LHCN-M2 (cell line): ENCODE data around the gene KRT79. TPM values are rescaled to one million over a fixed set of nuclear protein-coding genes. Genes with fewer than 3 reads are reported as not detected.

Experiments
- DNase-seq: peaks from one replicate; pipeline ENCODE4 v3.0.0-alpha.2; 2012; ENCODE audit warnings: low read depth
- total RNA-seq: library from RNA; depleted of rRNA; stranded (reverse); fragments of >200 nt; gene quantifications from 2 replicates; pipeline ENCODE4 v1.2.3, GENCODE V29; 2014

The KRT79 gene
- total RNA-seq, 1 experiment from 2014 or later = not detected

GRCh38 chr12:52819731-52820510 lies 14.2 kb downstream of the KRT79 start:
- DNase-seq = no peak

GRCh38 chr12:52818887-52819420 lies 15.2 kb downstream of the KRT79 start:
- no peak for DNase-seq

- no peak for DNase-seq
Measured at GRCh38 chr12:52818388-52818787, 15.7 kb downstream of the KRT79 start.

DNA sequence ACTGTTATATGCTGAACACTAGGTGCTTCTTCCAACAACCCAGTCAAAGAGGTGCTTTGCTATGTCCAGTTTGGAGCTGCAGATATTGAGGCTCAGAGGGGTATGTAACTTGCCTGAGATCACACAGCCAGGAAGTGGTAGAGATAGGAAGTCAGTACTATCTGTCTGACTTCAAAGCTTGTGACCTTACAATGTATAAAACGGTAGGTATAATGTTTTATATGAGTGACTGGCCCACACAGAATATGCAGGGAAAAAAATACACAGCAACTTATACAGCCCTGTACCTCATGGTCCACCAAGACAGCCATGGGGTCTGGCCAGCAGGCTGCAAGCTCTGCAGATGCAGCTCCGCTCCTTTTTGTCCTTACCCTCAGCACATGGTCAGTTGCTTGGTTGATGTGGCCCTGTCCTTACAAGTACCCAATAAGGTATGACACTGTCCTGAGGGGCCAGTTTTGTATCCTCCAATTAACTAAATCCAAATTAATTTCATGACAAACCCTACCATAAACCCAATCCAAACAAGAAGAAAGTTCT lies 16.3 kb downstream of the KRT79 start:
- DNase-seq = no peak

- no peak for DNase-seq
Measured at GRCh38 chr12:52817003-52817698, 17.0 kb downstream of the KRT79 start.

GRCh38 chr12:52815676-52816588 lies 18.2 kb downstream of the KRT79 start:
- DNase-seq = no peak

- DNase-seq = no peak
Measured at GRCh38 chr12:52815161-52815560, 18.9 kb downstream of the KRT79 start.

GRCh38 chr12:52814710-52815155 lies 19.4 kb downstream of the KRT79 start:
- no peak for DNase-seq

DNA sequence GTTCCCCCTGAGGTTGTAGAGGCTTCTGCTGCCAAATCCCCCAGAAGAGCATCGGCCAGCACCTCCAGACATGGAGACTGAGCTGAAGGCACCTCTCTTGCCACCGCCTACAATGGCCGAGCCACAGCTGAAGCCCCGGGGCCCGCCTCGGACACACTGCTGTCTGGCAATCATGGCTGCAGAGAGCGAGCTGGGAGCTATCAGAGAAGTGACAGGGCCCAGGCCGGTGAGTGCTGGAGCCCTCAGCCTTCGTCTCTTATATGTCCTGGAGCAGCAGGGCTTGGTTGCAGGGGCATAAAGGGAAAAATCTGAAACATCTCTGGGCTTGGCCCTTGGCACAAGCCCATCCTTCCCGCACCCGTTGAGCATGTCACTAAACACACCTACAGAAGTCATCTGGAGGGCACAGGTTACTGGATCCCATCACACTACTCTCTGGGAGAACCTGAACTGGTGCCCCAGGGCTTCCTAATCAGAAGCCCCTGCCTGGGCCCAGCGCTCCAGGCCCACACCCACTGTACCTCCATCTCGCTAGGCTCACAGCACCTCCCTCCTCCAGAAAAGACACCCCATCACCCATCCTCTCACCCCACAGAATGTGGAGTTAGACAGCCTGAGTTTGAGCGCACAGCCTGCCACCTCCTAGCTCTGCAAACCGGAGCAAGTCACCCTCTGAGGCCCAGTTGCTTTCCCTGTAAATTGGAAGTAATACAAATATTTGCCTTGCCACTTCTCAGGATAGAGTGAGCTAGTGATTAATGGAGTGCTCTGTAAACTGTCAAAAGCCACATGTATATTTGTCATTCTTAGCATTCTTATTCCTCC lies 20.0 kb downstream of the KRT79 start, which contains the start of gene KRT4:
TSS of gene KRT4 (minus strand) at position 232 of the 825 bp plus-strand sequence. CDS start at position 174, 58 bp downstream.
- no peak for DNase-seq

DNA sequence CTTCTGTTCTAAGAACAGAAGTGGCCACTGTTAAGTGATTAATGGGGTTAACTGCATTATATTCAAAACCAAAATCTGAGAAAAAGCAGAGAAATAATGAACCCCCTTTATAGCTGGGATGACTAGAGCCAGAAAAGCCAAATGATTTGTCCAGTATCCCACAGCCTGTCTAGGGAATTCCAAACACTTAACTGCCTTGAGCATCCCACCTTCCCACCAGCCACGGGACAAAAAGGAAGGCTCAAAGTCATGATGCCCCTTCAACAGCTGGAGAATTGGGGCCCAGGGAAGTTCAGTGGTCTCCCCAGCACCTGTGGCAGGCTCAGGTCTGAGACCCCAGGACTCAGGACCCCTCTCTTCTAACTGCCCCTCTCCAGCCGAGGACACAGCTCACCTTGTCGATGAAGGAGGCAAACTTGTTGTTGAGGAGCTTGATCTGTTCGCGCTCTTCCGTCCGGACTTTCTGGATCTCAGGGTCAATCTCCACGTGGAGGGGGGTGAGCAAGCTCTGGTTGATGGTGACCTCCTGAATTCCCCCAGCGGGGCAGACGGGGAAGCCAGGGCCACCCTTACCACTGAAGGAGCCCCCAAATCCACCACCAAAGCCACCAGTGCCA lies 20.8 kb downstream of the KRT79 start:
- DNase-seq = no peak

- no peak for DNase-seq
Measured at GRCh38 chr12:52812749-52813148, 21.4 kb downstream of the KRT79 start.

GRCh38 chr12:52812073-52812400 lies 22.1 kb downstream of the KRT79 start:
- DNase-seq = no peak

GRCh38 chr12:52811191-52812072 lies 22.7 kb downstream of the KRT79 start:
- no peak for DNase-seq

DNA sequence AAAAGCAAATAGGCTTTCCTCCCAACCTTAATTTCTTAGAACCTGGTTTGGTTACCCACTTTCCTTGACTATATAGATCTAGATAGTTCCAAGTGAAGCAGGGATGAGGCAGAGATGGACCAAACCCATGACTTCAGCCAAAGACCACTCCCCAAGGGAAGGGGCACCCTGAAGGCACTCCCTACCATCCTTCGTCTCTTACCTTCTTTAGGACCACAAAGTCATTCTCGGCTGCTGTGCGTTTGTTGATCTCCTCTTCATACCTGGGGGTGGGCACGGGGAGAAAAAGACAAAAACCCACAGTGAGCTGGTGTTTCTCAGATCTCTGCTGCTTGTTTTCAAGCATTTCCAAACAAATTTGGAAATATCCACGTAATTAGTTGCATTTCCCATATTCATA lies 23.6 kb downstream of the KRT79 start:
- no peak for DNase-seq

DNA sequence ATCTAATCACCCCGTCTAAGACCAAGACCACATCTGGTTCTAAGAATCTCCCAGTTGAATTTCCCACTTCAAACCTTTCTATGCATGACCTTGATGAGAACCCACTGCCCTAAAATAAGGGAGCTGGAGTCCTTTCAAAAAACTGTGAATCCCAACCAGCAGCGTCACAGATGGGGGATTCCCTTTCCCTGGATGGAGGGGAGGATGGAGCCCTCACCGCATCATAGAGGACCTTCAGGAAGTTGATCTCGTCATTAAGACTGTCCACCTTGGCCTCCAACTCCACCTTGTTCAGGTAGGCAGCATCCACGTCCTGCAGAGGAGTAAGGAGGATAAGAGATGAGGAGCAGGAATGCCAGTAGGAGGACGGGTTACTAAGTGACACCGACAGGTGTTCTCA lies 24.9 kb downstream of the KRT79 start:
- DNase-seq = no peak

DNA sequence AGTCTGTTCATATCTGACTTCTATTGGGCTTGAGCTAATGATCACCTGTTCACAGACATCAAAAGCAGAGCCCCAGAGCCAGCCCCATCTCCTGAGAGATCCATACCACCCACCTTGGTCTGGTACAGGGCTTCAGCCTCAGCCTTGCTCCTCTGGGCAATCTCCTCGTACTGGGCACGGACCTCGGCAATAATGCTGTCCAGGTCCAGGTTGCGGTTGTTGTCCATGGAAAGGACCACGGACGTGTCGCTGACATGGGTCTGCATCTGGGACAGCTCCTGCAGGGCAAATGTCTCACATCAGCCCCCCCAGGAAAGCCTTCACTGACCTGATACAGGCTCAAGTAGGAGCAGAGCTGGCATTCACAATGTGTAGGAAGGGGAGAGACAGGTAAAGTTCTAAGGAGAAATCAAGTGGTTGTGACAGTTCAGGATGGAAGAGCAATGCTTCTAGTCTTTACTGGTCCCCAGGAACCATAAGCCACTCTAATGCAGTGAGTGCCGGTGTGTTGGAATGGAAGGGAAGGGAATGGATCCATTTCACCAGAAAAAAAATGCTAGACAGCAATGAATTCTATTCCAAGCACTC lies 25.4 kb downstream of the KRT79 start:
- DNase-seq = no peak

DNA sequence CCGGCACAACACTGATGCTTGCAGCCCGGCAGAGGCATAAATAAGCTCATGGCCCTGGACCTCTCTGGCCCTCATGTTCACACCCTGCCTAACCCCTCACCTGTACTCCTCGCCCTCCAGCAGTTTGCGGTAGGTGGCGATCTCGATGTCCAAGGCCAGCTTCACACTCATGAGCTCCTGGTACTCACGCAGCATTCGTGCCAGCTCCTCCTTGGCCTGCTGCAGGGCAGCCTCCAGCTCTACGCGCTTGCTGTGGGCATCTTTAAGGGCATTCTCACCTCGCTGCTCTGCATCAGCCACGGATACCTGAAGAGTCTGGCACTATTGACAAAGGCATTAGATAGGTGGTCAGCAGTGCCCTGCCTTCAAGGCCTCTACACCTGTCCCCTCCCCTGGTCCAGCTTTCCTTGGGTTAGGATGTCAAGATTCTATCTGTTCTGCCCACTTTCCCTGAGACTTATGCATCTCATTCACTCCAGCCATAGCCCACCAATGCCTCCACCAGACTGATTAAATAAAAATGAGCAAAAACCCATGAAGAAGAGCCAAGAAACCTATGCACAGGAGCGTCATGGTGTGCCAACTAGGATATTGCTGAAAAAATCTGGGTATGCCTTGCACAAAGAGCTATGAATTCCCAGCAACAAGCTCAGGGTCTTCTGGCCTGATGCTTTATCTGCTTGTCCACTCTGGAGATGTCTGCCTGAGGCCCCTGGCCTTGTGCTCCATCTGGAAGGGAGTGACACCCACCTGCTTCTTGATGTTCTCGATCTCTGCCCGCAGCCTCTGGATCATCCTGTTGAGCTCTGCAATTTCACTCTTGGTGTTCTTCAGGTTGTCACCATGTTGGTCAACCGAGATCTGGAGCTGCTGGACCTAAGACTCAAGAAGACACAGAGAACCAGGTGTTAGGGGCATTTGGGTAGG lies 26.3 kb downstream of the KRT79 start:
- DNase-seq = no peak
